PC-3 (cell line): ENCODE measurements around the gene TUBB6. TPM values are rescaled to one million over a fixed set of nuclear protein-coding genes. Genes with fewer than 3 reads are reported as not detected.

Source experiments
- ATAC-seq: fragments of 200-7000 bp; cut with Tn5 transposase; 2 replicates; pipeline ENCODE4 v1.9.1; 2020; ENCODE audit warnings: mild to moderate bottlenecking, moderate library complexity
- BruUV-seq: library from RNA; stranded (reverse); fragments of 400-500 nt; replicated peaks from 2 replicates; lab custom pipeline; 2021; lab: Mats Ljungman, UMichigan
- CTCF ChIA-PET: fragments of 300-600 bp; sonication (Branson Sonifier 250); formaldehyde crosslinking; loops from one replicate; lab custom pipeline; 2022; ENCODE audit warnings: antibody characterized with exemption; lab: Charles Lee
- POLR2A ChIA-PET: fragments of 300-600 bp; sonication (Branson Sonifier 250); formaldehyde crosslinking; loops from one replicate; lab custom pipeline; 2022; ENCODE audit warnings: antibody characterized with exemption; ENCODE audit not compliant: unreplicated experiment; lab: Charles Lee
- DNase-seq: peaks from one replicate; pipeline ENCODE4 v3.0.0-alpha.2; 2015
- H2AFZ ChIP-seq: fragments of 300-600 bp; sonication (generic); 2 replicates; pipeline ENCODE4 v1.6.0; 2016; ENCODE audit warnings: antibody characterized with exemption, low read length
- H3F3A ChIP-seq: fragments of 300-600 bp; sonication (generic); one replicate; pipeline ENCODE4 v1.6.0; 2017; ENCODE audit warnings: antibody characterized with exemption, low read length, control low read depth, mild to moderate bottlenecking; ENCODE audit not compliant: unreplicated experiment
- H3K27ac ChIP-seq: fragments of 300-600 bp; sonication (generic); 2 replicates; pipeline ENCODE4 v1.5.1; 2016; ENCODE audit warnings: mild to moderate bottlenecking, low read length
- H3K27me3 ChIP-seq: fragments of 300-600 bp; sonication (generic); 2 replicates; pipeline ENCODE4 v1.6.1; 2016; ENCODE audit warnings: low read length, mixed read lengths
- H3K36me3 ChIP-seq: fragments of 300-600 bp; sonication (generic); 2 replicates; pipeline ENCODE4 v1.6.1; 2016; ENCODE audit warnings: low read depth, mixed run types, low read length, mixed read lengths
- H3K4me1 ChIP-seq: fragments of 300-600 bp; sonication (generic); 2 replicates; pipeline ENCODE4 v1.5.1; 2016; ENCODE audit warnings: low read length; ENCODE audit not compliant: insufficient read depth
- H3K4me2 ChIP-seq: fragments of 300-600 bp; sonication (generic); 2 replicates; pipeline ENCODE4 v1.6.0; 2016; ENCODE audit warnings: low read length
- H3K4me3 ChIP-seq: fragments of 300-600 bp; sonication (generic); 2 replicates; pipeline ENCODE4 v1.5.1; 2016; ENCODE audit warnings: mild to moderate bottlenecking, low read length, mixed read lengths
- H3K79me2 ChIP-seq: fragments of 300-600 bp; sonication (generic); 2 replicates; pipeline ENCODE4 v1.6.1; 2017; ENCODE audit warnings: low read length, mixed read lengths
- H3K9ac ChIP-seq: fragments of 300-600 bp; sonication (generic); 2 replicates; pipeline ENCODE4 v1.6.0; 2016; ENCODE audit warnings: mild to moderate bottlenecking, low read length
- H3K9me2 ChIP-seq: fragments of 300-600 bp; sonication (generic); replicated peaks from 2 replicates; pipeline ENCODE4 v1.6.1; 2016; ENCODE audit warnings: mixed run types, low read length, mixed read lengths
- H3K9me3 ChIP-seq: fragments of 300-600 bp; sonication (generic); 2 replicates; pipeline ENCODE4 v1.6.1; 2016; ENCODE audit warnings: low read length, mixed read lengths
- H4K20me1 ChIP-seq: fragments of 300-600 bp; sonication (generic); 2 replicates; pipeline ENCODE4 v1.6.1; 2016; ENCODE audit warnings: low read length, mixed read lengths
- CTCF ChIP-seq: fragments of 300-600 bp; sonication (generic); conservative IDR thresholded peaks from 2 replicates; pipeline ENCODE4 v1.5.1; 2017; ENCODE audit warnings: antibody characterized with exemption, low read depth, mild to moderate bottlenecking, low read length
- EZH2 ChIP-seq: fragments of 300-600 bp; sonication (generic); IDR thresholded peaks from one replicate; pipeline ENCODE4 v1.6.1; 2017; ENCODE audit warnings: antibody characterized with exemption, mild to moderate bottlenecking, low read length; ENCODE audit not compliant: unreplicated experiment
- EZH2phosphoT487 ChIP-seq: fragments of 300-600 bp; sonication (generic); IDR thresholded peaks from 2 replicates; pipeline ENCODE4 v1.6.1; 2018; ENCODE audit warnings: mild to moderate bottlenecking, antibody characterized with exemption, low read length, borderline replicate concordance
- intact Hi-C: fragments of 100-400 bp; cut with micrococcal nuclease; formaldehyde crosslinking; loops from 2 replicates; pipeline ENCODE4 v1.9.0; 2023
- total RNA-seq: library from RNA; depleted of rRNA; stranded (reverse); fragments of >200 nt; gene quantifications from 2 replicates; pipeline ENCODE4 v1.2.3, GENCODE V29; 2014

The TUBB6 gene
- total RNA-seq, 1 experiment from 2014 or later: 191 TPM

- Histone ChIP-seq H3K9me3 (no peaks in the 10 kb centered on the region), H3K4me3 (no peak overlapping the region), H3K4me2 (peak overlapping the region; percentile 23), H3K27ac (peak overlapping the region; percentile 33), H4K20me1 (no peaks in the 10 kb centered on the region), H3F3A (no peaks in the 10 kb centered on the region), H3K9me2 (no peaks in the 10 kb centered on the region), H3K36me3 (no peaks in the 10 kb centered on the region), H3K4me1 (peaks cover 29% of the 10 kb centered on the region), H3K9ac (no peak overlapping the region), H3K27me3 (no peaks in the 10 kb centered on the region), H2AFZ (peak overlapping the region; percentile 17; the same call in 1 of the 2 replicates), H3K79me2 (no peaks in the 10 kb centered on the region)
- intact Hi-C loops: loop anchor here (2.0 to 5.0 kb wide), 2 partner anchors 55 to 95 kb away; partner anchors contain the start of gene AFG3L2
- no TSS peak for BruUV-seq
- ATAC-seq: 0 out of 2 replicates have a peak, but pooled peaks have one; percentile 1
- DNase-seq: no peak
- CTCF ChIA-PET: interaction anchor here (0.5 to 1.4 kb wide), 5 partner anchors 10 to 301 kb away, joined by 3 to 23 read pairs (median 4); partner anchors contain the start of gene IMPA2
- POLR2A ChIA-PET: interaction anchor here (0.6 to 1.8 kb wide), 3 partner anchors 10 to 95 kb away, joined by 3 to 12 read pairs (median 6); partner anchors contain the start of gene AFG3L2
- no peak for TF ChIP-seq EZH2phosphoT487
- TF ChIP-seq CTCF: no peak
These were observed 26.2 kb upstream of the TUBB6 start for GRCh38 chr18:12281861-12282260.

GRCh38 chr18:12282442-12283039, 25.5 kb upstream of the TUBB6 start:
- DNase-seq: peak; percentile 85

More at GRCh38 chr18:12282442-12283039, 25.5 kb upstream of the TUBB6 start:
- Histone ChIP-seq H3F3A (no peaks in the 10 kb centered on the region), H3K9ac (no peak overlapping the region), H3K79me2 (no peaks in the 10 kb centered on the region), H3K4me3 (no peak overlapping the region), H3K27me3 (no peaks in the 10 kb centered on the region), H3K36me3 (no peaks in the 10 kb centered on the region), H3K27ac (peak overlapping the region; percentile 33), H3K9me3 (no peaks in the 10 kb centered on the region), H3K4me2 (peak overlapping the region; percentile 23), H2AFZ (peak overlapping the region; percentile 17), H4K20me1 (no peaks in the 10 kb centered on the region), H3K4me1 (peaks cover 32% of the 10 kb centered on the region), H3K9me2 (no peaks in the 10 kb centered on the region)
- POLR2A ChIA-PET: interaction anchor here (0.5 to 1.8 kb wide), 4 partner anchors 11 to 601 kb away, joined by 3 to 12 read pairs (median 4); partner anchors contain the start of gene AFG3L2
- no TSS peak for BruUV-seq
- TF ChIP-seq EZH2: no peak
- TF ChIP-seq CTCF: no peak
- TF ChIP-seq EZH2phosphoT487: no peak
- peak; percentile 93 for ATAC-seq
- intact Hi-C loops: loop anchor here (2.0 to 5.0 kb wide), 2 partner anchors 55 to 94 kb away; partner anchors contain the start of gene AFG3L2
- CTCF ChIA-PET: interaction anchor here (0.6 to 1.4 kb wide), 5 partner anchors 11 to 46 kb away, joined by 3 to 23 read pairs (median 4); no protein-coding TSS in a partner anchor
